Endometrial microvascular endothelial cells (primary cell): Measurements from ENCODE around the gene CALML3. TPM values are rescaled to one million over a fixed set of nuclear protein-coding genes. Genes with fewer than 3 reads are reported as not detected.

Experiments used
- in situ Hi-C: cut with HindIII; loops from 2 replicates; pipeline ENCODE4 v1.10.0; 2017; ENCODE audit warnings: low sequenced_read_pairs, low pct_unique_long_range_greater_than_20kb; ENCODE audit errors: inconsistent ontology term
- total RNA-seq: library from RNA; depleted of rRNA; stranded (reverse); fragments of >200 nt; gene quantifications from one replicate; pipeline ENCODE4 v1.2.3, GENCODE V29; 2015; ENCODE audit errors: inconsistent ontology term

Gene CALML3
- total RNA-seq, 1 donor from 2014 or later = not detected

GRCh38 chr10:5574642-5575131 is 49.9 kb downstream of the CALML3 start:
- in situ Hi-C loops = no loop called here

GRCh38 chr10:5575144-5575481 is 50.4 kb downstream of the CALML3 start:
- in situ Hi-C loops = no loop called here

GRCh38 chr10:5575482-5576153 is 50.9 kb downstream of the CALML3 start:
- in situ Hi-C loops = no loop called here

GRCh38 chr10:5576154-5576748 is 51.5 kb downstream of the CALML3 start:
- in situ Hi-C loops = no loop called here

Other genes starting within 250 kb of the CALML3 start
- not detected for gene UCN3, start 160.0 kb upstream of the CALML3 start, total RNA-seq
- gene TUBAL3, start 120.1 kb upstream of the CALML3 start, total RNA-seq = 0.84 TPM
- gene NET1, start 112.4 kb upstream of the CALML3 start, total RNA-seq = 41.0 TPM
- not detected for gene CALML5, start 25.4 kb upstream of the CALML3 start, total RNA-seq
- 10.3 TPM for gene ASB13, start 141.6 kb downstream of the CALML3 start, total RNA-seq
- 48.7 TPM for gene TASOR2, start 159.9 kb downstream of the CALML3 start, total RNA-seq